HG03342 (cell line): ENCODE results near the gene NANOS1.
"Not testable (repeated sequence)": the region's sequence is repeated elsewhere in the genome, so short reads cannot be mapped to it uniquely, and the experiment has no call there.

Experiments used
- ATAC-seq: cut with Tn5 transposase; IDR thresholded peaks from one replicate; pipeline ENCODE4 v1.9.1; 2021; ENCODE audit warnings: mild to moderate bottlenecking, moderate library complexity; ENCODE audit not compliant: unreplicated experiment

Gene NANOS1

GRCh38 chr10:119006451-119007210 lies 22.9 kb upstream of the NANOS1 start:
- no peak for ATAC-seq

- ATAC-seq: no peak
Measured at GRCh38 chr10:119007211-119007574, 22.3 kb upstream of the NANOS1 start.

GRCh38 chr10:119020627-119020946 lies 8.9 kb upstream of the NANOS1 start:
- ATAC-seq: no peak

DNA sequence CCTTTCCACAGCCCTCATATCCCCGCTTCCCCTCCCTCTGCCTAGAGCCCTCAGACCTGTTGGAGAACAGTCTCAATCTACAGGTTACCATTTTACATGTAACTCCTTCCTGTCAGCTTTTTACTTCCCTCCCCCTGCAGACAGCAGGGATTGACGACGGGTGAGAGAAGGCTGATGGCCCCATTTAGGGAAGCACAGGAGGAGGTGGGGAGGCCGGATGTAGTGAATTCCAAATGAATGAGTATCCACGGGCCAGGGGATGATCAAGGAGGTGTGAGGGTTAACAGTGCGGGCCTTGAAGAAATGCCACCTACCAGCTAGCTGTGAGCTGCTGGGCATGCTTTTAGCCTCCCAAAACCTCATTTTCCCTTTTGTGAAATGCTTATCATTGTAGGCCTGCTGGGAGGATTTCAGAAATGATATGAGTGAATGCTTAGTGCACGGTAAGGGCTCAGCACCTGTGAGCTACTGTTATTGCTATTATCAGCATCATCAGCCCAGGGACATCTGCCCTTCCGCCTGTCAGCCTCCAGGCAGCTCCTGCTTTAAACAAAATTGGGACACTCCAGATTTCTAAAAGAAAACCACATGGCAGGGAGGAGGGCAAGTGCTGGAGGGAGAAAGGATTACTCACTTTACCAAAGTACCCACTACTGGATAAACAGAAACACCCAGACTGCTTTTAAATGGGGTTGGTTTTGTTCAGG lies 6.5 kb upstream of the NANOS1 start:
- no peak for ATAC-seq

- no peak for ATAC-seq
Measured at GRCh38 chr10:119023553-119023868, 6.0 kb upstream of the NANOS1 start.

DNA sequence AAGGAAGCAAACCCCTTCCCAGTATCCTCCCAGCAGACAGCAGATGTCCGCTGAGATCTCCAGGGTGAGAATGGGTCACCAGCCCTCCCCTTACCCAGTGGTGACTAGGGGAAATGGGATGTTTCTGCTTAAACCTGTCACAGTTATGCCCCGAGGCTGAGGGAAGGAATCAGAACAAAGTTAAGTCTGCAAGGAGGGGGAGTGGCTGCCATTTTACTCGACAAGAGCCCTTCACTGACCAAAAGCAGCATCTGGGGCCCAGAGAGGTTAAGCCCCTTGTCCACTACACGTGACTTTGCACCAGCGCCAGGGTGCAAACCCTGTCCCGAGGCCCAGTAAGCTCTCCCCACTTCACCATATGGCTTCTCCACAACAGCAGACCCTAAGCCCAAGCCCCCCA lies 4.6 kb upstream of the NANOS1 start:
- ATAC-seq: no peak

DNA sequence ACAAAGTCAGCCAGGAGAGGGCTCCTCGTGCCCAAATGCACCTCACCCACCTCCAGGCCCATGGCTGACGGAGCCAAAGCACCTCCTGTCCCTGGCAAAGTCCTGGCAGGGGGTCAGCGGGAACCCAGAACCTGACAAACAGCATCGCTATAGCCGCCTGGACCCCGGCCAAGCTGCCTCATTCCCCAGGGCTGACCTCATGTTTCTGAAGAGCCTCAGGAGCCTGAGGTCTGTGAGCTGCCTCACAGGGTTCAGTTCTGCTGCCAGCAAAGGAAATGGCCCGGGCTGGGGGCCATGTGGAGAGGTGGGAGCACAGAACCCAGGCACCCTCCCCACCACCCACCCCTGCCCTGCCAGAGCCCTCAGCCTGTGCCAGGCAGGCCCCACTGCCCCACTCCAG lies 4.2 kb upstream of the NANOS1 start:
- ATAC-seq: no peak

DNA sequence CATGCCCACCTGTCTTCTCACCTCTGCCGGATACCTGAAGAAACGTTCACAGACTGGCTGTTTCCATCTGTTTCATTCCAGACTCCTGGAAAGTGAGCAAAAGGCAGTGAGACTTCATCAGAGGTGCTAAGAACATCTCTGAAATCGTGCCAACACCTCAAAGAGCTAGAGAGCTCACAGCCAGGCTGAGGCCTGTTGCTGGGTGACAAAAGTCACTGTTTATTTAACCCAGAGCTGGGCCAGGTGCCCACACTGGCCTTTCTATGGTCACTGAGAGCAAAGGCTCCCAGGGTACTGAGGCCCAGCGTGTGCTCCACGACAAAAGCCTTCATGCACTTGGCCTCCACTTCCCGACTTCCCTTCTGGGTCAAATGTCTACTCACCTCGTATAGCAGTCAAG lies 3.7 kb upstream of the NANOS1 start:
- ATAC-seq: no peak

DNA sequence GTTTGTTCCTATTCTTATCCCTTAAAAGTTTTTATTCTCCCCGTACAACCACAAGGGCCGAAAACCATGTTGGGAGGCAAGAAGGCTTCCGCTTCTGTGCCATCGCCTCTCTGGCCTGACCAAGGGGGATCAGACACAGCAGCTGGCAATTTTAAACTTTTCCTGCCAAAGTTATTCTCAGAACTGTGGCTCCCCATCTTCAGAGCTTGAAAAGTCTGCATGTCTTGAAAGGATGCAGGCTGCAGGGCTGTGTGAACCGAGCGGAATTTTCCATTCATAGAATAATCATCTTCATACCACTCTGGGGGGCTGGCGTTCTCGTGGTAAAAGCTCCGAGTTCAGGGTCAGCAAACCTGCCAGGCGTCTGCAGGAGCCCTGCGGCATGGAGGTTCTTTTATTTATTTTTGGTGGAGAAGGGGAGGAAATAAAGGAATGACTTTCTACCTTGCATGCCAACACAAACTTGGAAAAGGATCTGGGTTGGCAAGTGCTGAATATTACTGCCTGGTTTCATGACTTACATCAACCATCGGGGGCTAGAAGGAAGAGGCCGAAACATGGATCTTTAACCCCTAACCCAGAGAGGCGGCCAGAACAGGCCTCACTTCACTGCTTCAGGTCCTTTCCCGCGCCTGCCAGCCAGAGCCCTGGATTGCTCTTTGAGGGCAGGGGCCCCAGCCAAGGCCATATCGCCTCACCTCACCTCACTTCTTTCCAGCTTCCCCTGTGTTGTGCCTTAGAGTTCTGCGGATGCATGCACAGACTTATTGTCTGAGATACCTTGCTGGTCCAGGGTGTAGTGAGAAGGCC lies 3.0 kb upstream of the NANOS1 start:
- no peak for ATAC-seq

DNA sequence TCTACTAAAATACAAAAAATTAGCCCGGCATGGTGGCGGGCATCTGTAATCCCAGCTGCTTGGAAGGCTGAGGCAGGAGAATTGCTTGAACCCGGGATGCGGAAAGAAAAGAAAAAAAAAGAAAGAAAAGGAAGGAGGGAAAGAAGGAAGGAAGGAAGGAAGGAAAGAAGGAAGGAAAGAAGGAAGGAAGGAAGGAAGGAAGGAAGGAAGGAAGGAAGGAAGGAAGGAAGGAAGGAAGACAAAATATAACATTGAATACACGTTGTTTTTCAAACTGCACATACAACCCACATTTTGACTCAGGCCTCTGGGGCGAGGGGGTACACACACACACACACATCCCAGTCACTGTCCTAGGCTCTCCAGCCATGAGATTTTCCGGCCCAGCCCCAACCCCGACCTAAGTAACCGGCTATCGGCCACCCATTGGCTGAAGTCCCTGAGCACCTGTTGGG lies 1.0 kb upstream of the NANOS1 start:
- ATAC-seq: not testable (repeated sequence)

- peak; percentile 60 for ATAC-seq
Measured at GRCh38 chr10:119028900-119029612, 458 bp upstream of the NANOS1 start.

GRCh38 chr10:119030421-119031250 lies 1.1 kb downstream of the NANOS1 start:
- ATAC-seq: peak; percentile 50

DNA sequence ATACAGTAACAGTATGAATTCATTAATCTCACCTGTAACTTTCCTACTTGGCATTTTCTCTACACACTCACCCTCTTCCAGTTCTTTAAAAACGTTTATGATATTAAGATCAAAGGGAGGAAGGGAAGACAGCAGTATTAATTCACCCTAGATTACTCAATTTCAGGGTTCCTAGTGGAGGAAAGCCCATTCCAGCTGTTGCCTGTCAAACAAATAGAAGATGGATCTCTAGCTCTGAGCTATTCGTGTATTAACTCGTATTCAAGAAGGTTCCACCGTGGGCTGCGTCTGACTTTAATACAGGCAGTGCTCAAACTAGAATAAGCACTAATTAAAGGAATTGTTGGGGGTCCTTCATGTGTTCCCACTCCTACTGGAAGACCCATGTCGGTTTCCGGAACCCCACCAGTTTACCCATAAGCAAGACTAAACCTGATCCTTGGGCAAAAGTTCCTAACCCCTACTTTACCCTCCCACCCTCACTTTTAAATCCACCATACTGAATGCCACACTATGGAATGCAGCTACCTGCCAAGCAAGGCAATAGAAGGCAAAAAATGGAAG lies 2.1 kb downstream of the NANOS1 start:
- ATAC-seq: no peak

- ATAC-seq: no peak
Measured at GRCh38 chr10:119039161-119039560, 9.6 kb downstream of the NANOS1 start.

DNA sequence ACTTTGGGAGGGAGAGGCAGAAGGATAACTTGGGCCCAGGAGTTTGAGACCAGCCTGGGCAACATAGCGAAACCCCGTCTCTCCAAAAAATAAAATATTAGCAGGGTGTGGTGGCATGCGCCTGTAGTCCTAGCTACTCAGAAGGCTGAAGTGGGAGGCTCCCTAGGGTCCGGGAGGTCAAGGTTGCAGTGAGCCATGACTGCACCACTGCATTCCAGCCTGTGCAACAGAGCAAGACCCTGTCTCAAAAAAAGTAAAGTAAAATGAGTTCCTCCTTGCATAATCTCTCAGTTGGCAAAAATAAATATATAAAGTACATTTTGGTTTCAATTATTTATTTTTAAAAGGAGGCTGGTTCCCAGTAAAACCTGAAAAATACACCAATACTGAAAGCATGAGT lies 11.8 kb downstream of the NANOS1 start:
- ATAC-seq: no peak

- ATAC-seq: no peak
Measured at GRCh38 chr10:119042169-119042568, 12.7 kb downstream of the NANOS1 start.

- no peak for ATAC-seq
Measured at GRCh38 chr10:119045561-119045960, 16.0 kb downstream of the NANOS1 start.

- ATAC-seq: no peak
Measured at GRCh38 chr10:119049361-119049760, 19.8 kb downstream of the NANOS1 start.

- ATAC-seq: no peak
Measured at GRCh38 chr10:119049777-119050176, 20.3 kb downstream of the NANOS1 start.

DNA sequence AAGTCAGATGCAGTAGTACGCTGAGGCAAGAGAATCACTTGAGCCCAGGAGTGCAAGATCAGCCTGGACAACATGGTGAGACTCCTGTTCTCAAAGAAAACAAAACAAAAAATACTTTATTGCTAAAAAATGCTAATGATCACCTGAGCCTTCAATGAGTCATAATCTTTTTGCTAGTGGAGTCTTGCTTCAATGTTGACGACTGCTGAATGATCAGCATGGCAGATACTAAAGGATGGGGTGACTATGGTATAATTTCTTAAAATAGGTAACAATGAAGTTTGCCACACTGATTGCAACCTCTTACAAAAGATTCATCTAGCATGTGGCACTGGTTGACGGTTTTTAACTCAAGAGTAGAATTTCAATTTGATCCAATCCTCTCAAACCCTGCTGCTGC lies 22.3 kb downstream of the NANOS1 start:
- ATAC-seq: no peak
